NCI-H1436 (cell line): ENCODE results near the gene KIN.
"Not testable (repeated sequence)": the region's sequence is repeated elsewhere in the genome, so short reads cannot be mapped to it uniquely, and the experiment has no call there.

Source experiments
- DNase-seq: peaks from one replicate; lab custom pipeline; 2025; lab: John Stamatoyannopoulos, UW

KIN gene

DNA sequence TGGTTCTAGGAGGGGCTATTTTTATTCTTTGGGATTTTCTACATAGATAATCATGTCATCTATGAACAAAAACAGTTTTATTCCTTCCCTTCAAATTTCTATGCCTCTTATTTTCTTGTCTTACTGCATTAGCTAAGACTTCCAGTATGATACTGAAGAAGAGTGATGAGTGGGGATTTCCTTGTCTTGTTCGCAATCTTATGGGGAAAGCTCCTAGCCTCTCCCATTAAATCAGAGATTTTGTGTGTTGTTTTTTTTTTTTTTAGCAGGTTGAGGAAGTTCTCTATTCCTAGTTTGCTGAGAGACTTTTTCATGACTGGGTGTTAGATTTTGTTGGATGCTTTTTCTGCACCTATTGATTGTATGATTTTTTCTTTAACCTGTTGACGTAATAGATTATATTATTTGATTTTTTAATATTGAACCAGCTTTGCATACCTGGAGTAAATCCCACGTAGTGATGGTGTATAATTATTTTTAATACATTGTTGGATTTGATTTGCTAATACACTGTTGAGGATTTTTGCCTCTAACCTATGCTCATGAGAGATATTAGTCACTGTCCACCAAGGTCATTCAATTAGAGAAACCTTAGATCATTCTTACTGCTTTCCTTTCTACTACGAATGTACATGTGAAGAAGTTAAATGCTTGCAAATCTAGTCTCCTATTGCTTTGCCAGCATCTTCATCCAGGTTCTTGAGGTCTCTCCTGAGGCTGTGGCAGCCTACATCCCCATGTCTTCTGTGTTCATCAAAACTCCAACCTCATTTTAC lies 6.6 kb upstream of the KIN start:
- DNase-seq, result no peak

DNA sequence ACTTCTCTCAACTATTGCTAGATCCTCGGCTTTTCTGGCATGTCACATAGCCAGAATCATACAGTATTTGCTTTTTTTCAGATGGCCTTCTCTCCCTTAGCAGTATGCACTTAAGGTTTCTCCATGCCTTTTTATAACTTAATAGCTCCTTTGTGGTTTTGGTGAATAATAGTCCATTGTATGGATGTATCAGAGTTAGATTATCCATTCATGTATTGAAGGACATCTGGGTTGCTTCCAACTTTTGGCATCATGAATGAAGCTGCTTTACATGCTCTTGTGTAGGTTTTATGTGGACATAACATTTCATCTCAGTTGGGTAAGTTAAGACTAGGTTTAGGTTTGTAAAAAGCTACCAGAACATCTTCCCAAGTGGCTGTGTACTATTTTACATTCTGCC lies 4.7 kb upstream of the KIN start:
- no peak for DNase-seq

DNA sequence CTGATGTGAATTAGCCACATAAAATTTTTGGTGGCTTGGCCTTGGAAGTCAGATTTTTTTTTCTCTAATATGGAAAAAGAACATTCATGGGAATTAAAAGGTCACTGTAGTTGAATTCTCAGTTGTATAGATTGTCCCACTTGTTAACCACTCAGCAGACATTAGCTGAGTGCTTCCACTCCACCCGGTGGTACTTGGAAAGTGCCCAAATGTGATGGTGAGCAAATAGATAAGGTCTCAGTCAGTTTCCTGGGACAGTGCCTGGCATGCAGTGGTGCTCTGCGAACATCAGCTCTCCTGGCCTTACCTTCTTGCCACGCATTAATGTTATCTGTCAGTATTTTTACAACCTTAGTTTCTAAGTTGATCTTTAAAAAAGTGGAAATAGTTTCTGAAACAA lies 1.6 kb upstream of the KIN start:
- no peak for DNase-seq

DNA sequence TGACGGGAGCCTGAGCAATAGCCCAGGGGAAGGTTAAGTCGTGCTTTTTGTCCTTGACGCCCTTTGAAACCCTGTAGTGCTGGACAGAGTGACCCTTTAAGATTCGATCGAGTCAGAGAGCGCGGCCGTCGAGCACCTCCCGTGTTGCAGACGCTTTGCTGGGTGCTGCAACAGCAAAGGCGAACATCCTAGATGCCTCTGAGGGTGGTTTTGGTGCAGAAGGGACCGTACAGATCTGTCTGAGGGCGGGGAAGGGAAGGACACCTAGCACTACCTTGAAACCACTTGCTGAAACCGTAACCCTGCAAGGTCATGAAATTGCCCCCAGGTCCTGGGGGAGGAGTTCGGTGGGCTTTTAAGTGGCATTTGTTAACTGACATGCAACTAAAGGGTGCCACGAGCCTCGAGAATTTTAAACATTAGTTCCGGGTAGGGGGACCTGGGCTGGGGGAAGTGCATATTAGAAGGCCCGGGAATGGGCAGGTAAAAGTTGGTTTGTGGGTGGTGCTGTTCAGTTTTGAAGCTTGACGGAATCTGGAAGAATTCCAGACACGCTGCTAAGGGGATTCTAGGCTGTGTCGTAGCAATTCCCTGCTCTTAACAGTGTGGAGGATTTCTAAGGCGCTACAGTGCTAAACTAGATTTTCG lies 970 bp upstream of the KIN start:
- DNase-seq, result no peak

DNA sequence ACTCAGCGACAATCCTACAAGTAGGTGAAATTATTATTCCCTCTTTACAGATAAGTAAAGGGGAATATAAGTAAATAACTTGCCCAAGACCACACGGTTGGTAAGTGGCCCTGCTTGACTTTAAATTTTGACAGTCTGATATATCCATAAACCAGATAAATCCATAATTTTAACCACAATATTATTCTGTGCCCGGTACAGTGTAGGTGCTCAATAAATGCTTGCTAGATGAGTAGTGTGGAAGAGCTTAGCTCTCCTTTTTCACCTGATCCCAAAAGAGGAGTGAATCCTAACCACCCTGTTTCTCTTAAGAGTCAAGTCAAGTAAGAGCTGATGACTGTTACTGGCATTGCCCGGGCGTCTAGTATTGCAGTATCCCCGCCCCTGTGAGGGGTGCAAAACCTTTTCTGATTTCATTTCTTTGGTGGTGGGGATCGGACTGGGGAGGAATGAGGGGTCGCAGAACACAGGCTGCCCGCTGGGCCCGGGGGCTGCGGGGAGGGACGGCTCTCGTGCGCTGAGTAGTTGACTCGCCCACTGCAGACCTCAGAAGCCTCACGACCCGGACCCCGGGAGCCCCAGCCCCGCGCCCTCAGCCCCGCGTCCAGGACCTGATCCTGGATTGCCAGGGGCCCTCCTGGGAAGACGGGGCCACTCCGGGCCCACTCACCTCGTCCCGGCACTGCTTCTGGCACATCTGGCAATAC lies 490 bp downstream of the KIN start:
- no peak for DNase-seq

DNA sequence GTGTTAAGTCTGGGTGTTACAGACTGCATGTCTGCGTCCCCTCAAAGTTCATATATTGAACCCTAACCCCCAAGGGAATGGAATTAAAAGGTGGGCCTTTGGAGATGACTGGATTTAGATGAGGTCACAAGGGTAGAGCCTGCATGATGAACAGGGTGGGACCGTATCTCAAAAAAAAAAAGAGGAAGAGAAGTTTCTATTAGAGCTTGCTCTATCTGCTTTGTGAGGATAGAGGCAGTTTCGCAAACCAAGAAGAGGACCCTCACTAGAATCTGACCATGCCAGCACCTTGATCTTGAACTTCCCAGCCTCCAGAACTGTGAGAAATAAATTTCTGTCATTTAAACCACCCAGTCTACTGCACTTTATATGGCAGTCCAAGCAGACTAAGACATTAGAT lies 1.4 kb downstream of the KIN start:
- no peak for DNase-seq

DNA sequence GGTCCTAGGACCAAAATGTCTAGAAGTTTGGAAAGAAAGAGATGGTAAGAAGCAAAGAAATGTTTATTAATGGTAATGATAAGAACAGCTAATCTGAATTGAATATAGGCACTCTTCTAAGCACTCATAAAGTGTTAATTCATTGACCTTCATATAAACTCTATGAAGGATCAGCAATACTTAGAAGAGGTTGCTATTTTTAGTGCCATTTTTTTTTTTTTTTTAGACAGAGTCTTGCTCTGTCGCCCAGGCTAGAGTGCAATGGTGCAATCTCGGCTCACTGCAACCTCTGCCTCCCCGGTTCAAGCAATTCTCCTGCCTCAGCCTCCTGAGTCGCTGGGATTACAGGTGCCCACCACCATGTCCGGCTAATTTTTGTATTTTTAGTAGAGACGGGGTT lies 5.6 kb downstream of the KIN start:
- not testable (repeated sequence) for DNase-seq

DNA sequence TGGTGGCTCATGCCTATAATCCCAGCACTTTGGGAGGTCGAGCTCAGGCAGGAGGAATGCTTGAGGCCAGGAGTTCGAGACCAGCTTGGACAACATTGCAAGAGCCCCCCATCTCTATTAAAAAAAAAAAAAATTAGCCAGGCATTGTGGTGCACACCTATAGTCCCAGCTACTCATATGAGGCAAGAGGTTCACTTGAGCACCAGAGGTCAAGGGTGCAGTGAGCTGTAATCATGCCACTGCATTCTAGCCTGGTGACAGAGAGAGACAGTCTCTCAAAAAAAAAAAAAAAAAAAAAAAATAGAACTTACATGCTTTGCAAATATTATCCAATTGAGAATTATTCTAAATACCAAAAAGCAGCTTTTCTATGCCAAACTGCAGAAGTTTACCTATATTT lies 11.0 kb downstream of the KIN start:
- DNase-seq, result no peak

DNA sequence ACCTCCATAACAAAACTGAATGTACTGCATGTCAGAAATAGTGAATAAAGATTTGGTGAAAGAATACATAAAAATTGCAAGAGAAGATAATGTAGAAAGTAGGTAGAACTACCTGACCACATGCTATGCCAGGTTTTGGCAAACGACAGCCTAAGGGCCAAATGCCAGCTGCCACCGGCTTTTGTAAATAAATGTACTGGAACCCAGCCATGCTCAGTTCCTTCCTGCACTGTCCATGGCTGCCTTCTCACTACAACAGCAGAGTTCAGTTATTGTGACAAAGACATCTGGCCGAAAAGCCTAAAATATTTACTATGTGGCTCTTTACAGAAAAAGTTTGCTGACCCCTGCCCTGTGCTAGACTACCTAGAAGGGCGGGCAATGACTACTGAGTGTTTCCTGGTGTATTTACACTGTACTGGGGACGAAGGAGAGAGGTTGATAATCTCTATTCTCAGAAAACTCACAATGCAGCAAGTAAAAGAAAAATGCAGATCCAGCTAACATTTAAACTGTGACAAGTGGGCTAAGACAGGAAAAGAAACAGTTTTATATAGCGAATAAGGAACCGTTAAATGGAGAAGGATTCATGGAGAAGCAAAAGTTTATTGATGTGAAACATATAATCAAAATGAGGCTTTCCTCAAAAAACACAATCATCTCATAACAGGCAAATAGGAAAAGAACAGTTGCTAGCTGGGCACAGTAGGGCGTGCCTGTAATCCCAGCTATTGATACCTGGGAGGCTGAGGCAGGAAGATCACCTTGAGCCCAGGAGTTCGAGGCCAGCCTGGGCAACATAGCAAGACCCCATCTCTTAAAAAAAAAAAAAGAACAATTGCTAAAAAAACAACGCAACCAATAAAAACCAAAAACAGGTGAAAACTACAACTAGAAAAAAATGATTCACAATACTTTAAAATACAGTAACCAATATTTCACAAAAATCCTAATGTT lies 13.7 kb downstream of the KIN start:
- no peak for DNase-seq

DNA sequence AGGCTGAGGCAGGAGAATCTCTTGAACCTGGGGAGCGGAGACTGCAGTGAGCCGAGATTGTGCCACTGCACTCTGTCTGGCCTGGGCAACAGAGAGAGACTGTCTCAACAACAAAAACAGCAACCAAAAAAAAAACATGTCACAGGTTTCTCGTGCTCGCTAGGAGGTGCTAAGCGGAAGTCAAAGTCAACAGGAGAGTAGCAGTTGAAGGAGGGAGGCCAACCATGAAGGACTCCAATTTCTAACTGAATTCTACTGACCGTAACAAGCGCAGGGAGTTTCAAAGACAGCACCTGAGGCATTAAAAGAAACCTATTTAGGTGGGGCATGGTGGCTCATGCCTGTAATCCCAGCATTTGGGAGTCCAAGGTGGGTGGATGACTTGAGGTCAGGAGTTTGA lies 19.4 kb downstream of the KIN start:
- DNase-seq, result no peak

DNA sequence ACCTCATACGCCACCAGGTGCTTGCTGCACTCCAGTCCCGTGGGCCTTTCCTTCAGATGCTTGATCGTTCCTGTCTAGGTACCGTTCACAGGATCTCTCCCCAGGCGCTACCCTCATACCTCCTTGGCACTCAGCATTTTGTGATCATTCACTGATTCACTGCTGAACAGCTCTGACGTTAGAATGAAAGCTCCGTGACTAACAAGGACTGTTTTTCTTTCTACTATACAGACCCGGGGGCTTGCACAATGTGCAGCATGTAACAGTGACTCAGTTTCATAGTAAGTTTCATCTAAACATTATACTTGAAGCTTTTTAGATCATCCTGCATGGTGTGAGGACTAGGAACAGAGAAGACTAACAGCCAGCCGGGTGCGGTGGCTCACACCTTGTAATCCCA lies 20.6 kb downstream of the KIN start:
- no peak for DNase-seq

DNA sequence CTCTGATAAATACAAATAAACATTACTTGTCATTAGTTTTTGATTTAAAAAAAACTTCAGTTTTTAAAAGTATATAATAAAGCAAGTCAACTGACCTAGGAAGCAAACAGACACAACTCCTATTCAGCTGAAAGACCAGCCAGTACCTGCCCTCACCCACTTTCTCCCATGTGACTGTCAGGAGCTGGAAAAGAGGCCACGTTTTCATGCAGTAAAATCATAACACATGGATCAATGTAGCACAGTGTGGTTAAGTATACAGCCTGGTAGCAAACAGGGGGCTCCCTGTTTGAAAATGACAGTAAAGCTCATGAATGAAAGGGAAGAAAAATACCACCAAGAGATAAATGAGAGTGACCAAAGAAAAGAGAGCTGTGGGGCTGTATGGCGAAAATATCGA lies 21.6 kb downstream of the KIN start:
- no peak for DNase-seq

DNA sequence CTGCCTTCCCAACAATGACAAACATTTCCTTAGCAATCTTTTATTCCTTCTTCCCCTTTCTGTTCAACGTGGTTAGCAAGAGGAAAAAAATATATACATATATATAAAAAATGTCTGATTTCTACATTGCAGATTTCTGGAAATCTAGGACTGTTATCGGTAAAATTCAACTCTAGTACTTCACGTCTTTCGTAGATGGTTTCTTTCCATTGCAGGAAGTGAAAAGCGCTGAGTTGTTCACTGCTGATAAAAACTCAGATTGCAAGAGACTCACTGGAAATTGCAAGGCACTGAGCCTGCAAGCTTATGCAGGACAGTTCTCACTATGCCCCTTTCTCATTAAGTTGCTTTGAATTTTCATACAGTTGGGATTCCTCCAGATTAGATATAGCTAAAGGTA lies 23.9 kb downstream of the KIN start:
- no peak for DNase-seq

DNA sequence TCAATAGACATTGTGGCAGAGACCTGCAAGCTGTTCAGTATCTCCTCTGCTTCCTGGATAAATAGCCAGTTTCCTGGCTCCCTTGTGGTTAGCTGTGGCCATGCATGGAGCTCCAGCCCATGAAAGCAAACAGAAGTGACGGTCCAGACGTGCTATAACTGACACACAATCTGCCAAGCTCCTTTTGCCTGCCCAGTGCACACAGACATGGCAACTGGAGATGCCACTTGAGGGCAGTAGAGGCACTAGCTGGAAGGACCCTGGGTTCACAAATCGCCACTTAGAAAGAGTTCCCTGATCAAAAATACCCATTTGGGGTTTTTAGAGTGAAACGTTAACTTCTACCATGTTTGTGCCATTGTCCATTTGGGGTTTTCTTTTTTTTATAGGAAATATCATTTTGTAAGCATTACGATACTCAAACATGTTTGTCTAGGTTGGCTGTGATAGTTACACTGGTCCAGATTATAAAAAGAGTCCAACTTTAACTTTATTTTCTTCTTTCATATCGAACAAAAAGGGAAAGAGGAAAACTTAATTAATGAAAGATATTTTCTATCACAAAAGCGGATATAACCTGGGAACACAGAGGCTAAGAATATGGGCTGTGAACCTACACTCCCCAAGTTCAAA lies 31.3 kb downstream of the KIN start:
- no peak for DNase-seq

DNA sequence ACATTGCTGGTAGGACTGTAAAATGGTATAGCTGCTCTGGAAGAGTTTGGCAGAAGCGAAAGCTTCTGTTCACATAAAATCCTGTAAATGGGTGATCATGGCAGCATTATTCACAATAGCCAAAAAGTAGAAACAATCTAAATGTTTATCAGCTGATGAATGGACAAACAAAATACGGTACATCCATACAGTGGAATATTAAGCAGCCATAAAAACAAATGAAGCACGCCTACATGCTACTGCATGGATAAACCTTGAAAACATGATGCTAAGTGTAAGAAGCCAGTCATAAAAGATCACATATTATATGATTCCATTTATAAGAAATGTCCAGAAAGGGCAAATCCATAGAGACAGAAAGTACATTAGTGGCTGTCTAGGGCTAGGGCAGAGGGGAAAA lies 32.7 kb downstream of the KIN start:
- no peak for DNase-seq

DNA sequence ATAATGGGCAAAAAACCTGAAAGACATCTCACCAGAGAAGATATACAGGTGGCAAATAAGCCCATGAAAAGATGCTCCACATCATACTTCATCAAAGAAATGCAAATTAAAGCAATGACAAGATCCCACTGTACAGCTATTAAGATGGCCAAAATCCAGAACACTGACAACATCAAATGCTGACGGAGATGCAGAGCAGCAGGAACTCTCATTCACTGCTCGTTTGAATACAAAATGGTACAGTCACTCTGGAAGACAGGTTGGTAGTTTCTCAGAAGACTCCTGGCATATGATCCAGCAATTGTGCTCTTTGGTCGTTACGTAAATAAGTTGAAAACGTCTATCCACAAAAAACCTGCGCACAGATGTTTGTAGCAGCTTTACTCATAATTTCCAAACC lies 35.5 kb downstream of the KIN start:
- no peak for DNase-seq

DNA sequence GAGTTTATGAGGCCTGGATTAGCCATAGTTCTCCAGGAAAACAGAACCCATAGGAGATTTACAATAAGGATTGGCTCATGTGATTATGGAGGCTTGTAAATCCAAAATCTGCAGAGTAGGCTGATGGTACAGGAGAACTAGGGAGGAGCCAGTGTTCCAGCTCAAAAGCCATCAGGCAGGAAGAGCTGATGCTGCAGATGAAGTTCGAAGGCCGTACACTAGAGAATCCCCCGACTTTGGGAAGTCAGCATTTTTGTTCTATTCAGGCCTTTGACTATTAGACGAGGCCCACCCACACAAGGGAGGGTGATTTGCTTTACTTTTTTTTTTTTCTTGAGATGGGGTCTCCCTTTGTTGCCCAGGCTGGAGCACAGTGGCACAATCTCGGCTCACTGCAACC lies 37.6 kb downstream of the KIN start:
- no peak for DNase-seq

DNA sequence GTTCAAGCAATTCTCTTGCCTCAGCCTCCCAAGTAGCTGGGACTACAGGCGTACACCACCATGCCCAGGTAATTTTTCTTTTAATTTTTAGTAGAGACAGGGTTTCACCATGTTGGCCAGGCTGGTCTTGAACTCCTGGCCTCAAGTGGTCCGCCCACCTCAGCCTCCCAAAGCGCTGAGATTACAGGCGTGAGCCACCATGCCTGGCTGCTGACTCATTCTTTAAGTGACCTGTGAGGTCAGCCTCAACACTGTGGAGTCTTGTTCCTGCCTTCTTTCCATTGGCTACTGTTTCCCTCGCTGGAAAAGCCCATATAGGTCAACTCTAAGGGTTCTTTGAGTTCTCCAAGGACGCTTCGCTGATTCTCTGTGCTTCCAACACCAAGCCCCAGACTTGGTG lies 39.2 kb downstream of the KIN start:
- DNase-seq, result not testable (repeated sequence)

DNA sequence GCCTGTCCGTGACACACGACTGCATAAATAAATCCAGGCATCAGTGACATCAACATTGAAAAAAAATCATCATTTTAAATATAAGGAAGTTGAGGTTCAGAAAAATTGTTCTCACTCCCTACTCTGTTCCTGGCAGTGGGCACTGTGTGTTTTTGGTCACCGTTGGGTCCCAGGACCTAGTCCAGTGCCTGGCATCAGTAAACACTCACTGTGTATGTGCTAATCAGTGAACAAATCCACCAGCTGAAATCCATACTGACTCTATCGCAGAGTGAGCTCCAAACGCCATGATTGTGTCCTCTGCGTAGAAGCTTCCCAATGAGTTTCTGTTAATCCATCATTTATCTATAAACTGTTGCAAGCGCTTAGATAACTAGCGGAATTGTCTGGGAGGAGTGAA lies 43.5 kb downstream of the KIN start:
- no peak for DNase-seq

DNA sequence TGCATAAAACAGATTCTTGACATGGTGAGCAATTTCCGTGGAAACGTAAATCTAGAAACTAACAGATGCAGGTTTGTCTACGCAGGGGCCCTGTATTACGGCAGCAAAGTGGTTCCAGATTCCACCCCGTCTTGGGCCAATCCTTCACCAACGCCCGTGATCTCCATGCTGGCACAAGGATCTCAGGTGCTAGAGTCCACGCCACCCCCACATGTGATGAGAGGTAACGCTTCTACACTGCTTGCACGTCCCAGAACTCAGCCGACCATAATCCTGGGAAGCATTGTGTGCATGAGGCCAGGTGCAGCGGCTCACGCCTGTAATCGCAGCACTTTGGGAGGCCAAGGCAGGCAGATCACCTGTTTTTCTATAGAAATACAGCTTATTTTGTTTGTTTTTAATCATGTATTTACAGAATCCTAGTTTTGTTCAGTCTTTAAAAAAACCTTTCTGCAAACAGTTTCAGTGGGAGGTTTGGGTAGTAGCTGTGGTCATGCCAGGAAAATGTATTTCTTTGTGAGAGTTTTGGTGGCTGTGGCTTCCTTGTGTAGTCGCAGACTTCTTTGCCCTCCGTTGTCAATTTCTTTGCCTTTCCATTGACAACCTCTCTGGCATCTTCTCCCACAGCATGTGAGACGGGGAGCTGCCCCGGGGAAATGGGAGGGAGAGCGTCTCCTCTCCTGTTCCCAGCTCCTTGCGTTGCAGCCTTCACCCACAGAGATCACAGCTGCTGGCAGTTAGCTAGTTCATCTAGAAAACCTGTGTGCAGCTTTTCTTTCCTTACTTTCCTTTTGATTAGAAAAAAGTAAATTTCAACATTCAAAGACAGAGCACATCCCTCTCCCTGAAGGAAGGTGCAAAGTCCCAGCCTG lies 49.0 kb downstream of the KIN start:
- no peak for DNase-seq

DNA sequence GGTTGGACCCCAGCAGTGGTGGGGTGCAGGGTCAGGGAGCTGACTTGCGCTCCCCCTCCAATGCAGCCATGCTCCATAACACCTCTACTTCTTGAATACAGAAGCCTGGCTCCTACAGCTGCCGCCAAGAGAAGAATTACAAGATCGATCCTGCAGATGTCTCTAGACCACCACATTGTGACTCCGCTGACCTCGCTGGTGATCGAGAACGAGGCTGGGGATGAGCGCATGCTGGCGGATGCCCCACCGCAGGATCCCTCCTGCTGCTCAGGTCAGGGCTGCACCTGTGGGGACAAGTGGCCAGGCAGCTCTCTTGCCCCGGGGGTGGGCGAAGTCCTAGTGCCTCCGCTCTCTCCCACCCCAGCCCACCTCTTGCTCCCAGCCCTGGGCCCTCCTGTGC lies 53.0 kb downstream of the KIN start:
- DNase-seq, result no peak
